Body of pancreas (tissue), 4 donors: ENCODE results near the gene EPHA10. TPM values are rescaled to one million over a fixed set of nuclear protein-coding genes. Genes with fewer than 3 reads are reported as not detected.
A peak's percentile ranks its signal among the peaks of the same experiment; 100 is the strongest.

Source experiments
- ATAC-seq: fragments of 150-250 bp; one replicate; pipeline ENCODE4 v1.9.1; 2016
- DNase-seq, 4 donors: peaks; one replicate each; pipeline ENCODE4 v3.0.0-alpha.2; 2019
- H3K27ac ChIP-seq, 4 donors: fragments of 200-600 bp; sonication (generic); 1 replicate in 3 of 4; 2 replicates in 1 of 4; pipeline versions ENCODE4 v1.5.1 to v1.6.1; 2016 to 2019; ENCODE audit warnings: mild to moderate bottlenecking in 1 of 4, mixed read lengths in 1 of 4, moderate library complexity in 1 of 4
- H3K27me3 ChIP-seq, 2 donors: fragments of 200-600 bp; sonication (generic); one replicate each; pipeline ENCODE4 v1.6.0; 2016; ENCODE audit warnings: mild to moderate bottlenecking in 1 of 2
- H3K36me3 ChIP-seq, 2 donors: fragments of 200-600 bp; sonication (generic); replicated peaks in 1 of 2; 2 replicates each; pipeline ENCODE4 v1.5.1; 2016; ENCODE audit warnings: low read depth in 2 of 2; ENCODE audit not compliant: insufficient read depth in 1 of 2
- H3K4me1 ChIP-seq: fragments of 200-600 bp; sonication (generic); one replicate; pipeline ENCODE4 v1.6.0; 2016
- H3K4me3 ChIP-seq, 2 donors: fragments of 200-600 bp; sonication (generic); 1 replicate in 1 of 2; 2 replicates in 1 of 2; pipeline ENCODE4 v1.5.1; 2016 to 2019
- H3K9me3 ChIP-seq, 3 donors: fragments of 200-600 bp; sonication (generic); 1 replicate in 2 of 3; 2 replicates in 1 of 3; pipeline ENCODE4 v1.5.1; 2016
- CTCF ChIP-seq, 7 experiments: fragments of 450-650 bp in 4 of 7; fragments of 200-600 bp in 3 of 7; sonication (generic) in 3 of 7; IDR thresholded peaks; one replicate each; pipeline ENCODE4 v1.5.1; 2016 to 2019; ENCODE audit warnings: antibody characterized with exemption in 7 of 7
- POLR2A ChIP-seq, 3 donors: fragments of 450-650 bp; IDR thresholded peaks; one replicate each; pipeline ENCODE4 v1.6.1; 2016; ENCODE audit warnings: antibody characterized with exemption in 3 of 3, mild to moderate bottlenecking in 2 of 3
- WGBS, 2 donors: methylation state at CpG; one replicate each; pipeline ENCODE4 v1.1.5; 2017; 5-methylcytosine and 5-hydroxymethylcytosine counted together
- intact Hi-C: fragments of 100-400 bp; cut with DNase I; formaldehyde crosslinking; loops from one replicate; pipeline ENCODE4 v1.15.1; 2023
- total RNA-seq, 2 donors: library from RNA; depleted of rRNA; stranded (reverse); fragments of >200 nt; gene quantifications; one replicate each; pipeline ENCODE4 v1.1.0, GENCODE V29; 2016

Gene EPHA10
- total RNA-seq, 2 donors from 2014 or later: 1.6 to 2.0 TPM

GRCh38 chr1:37802439-37802838 is 37.5 kb upstream of the EPHA10 start:
- intact Hi-C loops: no loop called here
- Histone ChIP-seq H3K4me3 (no peak overlapping the region), H3K36me3 (peaks cover 8 to 27% of the 10 kb centered on the region in 2 donors), H3K4me1 (peaks cover 12% of the 10 kb centered on the region), H3K9me3 (no peaks in the 10 kb centered on the region), H3K27ac (no peak overlapping the region), H3K27me3 (no peaks in the 10 kb centered on the region)
- DNase-seq (no peak), ATAC-seq (no peak)
- TF ChIP-seq CTCF (IDR thresholded peaks at IDR 0.05): no peak
- no peak for TF ChIP-seq POLR2A (IDR thresholded peaks at IDR 0.05)
- WGBS, 2 donors: 90 to 100% methylated on average over 1 of the region's 1 CpG

GRCh38 chr1:37797750-37798345 is 32.9 kb upstream of the EPHA10 start:
- Histone ChIP-seq H3K27me3 (no peaks in the 10 kb centered on the region), H3K4me3 (no peak overlapping the region), H3K27ac (no peak overlapping the region), H3K36me3 (peaks cover 0 to 6% of the 10 kb centered on the region in 2 donors), H3K4me1 (peaks cover 20% of the 10 kb centered on the region), H3K9me3 (no peaks in the 10 kb centered on the region)
- TF ChIP-seq CTCF (IDR thresholded peaks at IDR 0.05): no peak
- no peak for TF ChIP-seq POLR2A (IDR thresholded peaks at IDR 0.05)
- ATAC-seq: no peak
- DNase-seq: no peak
- 91 to 96% methylated on average over 3 of the region's 3 CpGs for WGBS, 2 donors
- intact Hi-C loops: loop anchor here (10.0 kb wide), 2 partner anchors 57 to 103 kb away; partner anchors contain the start of genes CDCA8 and MTF1

GRCh38 chr1:37795340-37796125 is 30.6 kb upstream of the EPHA10 start:
- Histone ChIP-seq H3K27ac (no peak overlapping the region), H3K9me3 (no peaks in the 10 kb centered on the region), H3K36me3 (peaks cover 0 to 3% of the 10 kb centered on the region in 2 donors), H3K4me3 (no peak overlapping the region), H3K27me3 (no peaks in the 10 kb centered on the region), H3K4me1 (peaks cover 20% of the 10 kb centered on the region)
- peak; percentile 63 to 76 (median 67) for DNase-seq
- peak; percentile 54 for ATAC-seq
- intact Hi-C loops: loop anchor here (10.0 kb wide), 2 partner anchors 59 to 101 kb away; partner anchors contain the start of genes CDCA8 and MTF1
- no peak for TF ChIP-seq POLR2A (IDR thresholded peaks at IDR 0.05)
- no peak for TF ChIP-seq CTCF (IDR thresholded peaks at IDR 0.05)
- 29 to 79% methylated on average over 7 to 22 of the region's 22 CpGs for WGBS, 2 donors

- Histone ChIP-seq H3K27ac (no peak overlapping the region), H3K4me1 (peaks cover 20% of the 10 kb centered on the region), H3K36me3 (peaks cover 0 to 3% of the 10 kb centered on the region in 2 donors), H3K27me3 (no peaks in the 10 kb centered on the region), H3K9me3 (no peaks in the 10 kb centered on the region), H3K4me3 (no peak overlapping the region)
- DNase-seq (no peak), ATAC-seq (peak; percentile 7)
- no peak for TF ChIP-seq POLR2A (IDR thresholded peaks at IDR 0.05)
- no peak for TF ChIP-seq CTCF (IDR thresholded peaks at IDR 0.05)
- intact Hi-C loops: loop anchor here (10.0 kb wide), 2 partner anchors 60 to 100 kb away; partner anchors contain the start of genes CDCA8 and MTF1
- WGBS, 2 donors: 14 to 42% methylated on average over 15 to 50 of the region's 59 CpGs
Measured at GRCh38 chr1:37794372-37795339, 29.7 kb upstream of the EPHA10 start.
